ENCODE data around the gene TIMM21. TPM values are rescaled to one million over a fixed set of nuclear protein-coding genes. Genes with fewer than 3 reads are reported as not detected.

Gene TIMM21
- total and polyA plus RNA-seq, 2 of the 13 experiments (the other 11 are each of a cell fraction or from before 2014, with no cell fraction given), result 29.6 to 62.3 TPM

GRCh38 chr18:74137920-74138538 is 10.3 kb upstream of the TIMM21 start (continued):
- TF ChIP-seq ZFP82 (CRISPR knock-in tag; IDR thresholded peaks at IDR 0.05; ENCODE audit: borderline replicate concordance) (no peak), HES4 (CRISPR knock-in tag; IDR thresholded peaks at IDR 0.05; ENCODE audit: borderline replicate concordance) (no peak), ELF4 (CRISPR knock-in tag; IDR thresholded peaks at IDR 0.05; ENCODE audit: borderline replicate concordance) (no peak)
- TF ChIP-seq, protein P1, sequence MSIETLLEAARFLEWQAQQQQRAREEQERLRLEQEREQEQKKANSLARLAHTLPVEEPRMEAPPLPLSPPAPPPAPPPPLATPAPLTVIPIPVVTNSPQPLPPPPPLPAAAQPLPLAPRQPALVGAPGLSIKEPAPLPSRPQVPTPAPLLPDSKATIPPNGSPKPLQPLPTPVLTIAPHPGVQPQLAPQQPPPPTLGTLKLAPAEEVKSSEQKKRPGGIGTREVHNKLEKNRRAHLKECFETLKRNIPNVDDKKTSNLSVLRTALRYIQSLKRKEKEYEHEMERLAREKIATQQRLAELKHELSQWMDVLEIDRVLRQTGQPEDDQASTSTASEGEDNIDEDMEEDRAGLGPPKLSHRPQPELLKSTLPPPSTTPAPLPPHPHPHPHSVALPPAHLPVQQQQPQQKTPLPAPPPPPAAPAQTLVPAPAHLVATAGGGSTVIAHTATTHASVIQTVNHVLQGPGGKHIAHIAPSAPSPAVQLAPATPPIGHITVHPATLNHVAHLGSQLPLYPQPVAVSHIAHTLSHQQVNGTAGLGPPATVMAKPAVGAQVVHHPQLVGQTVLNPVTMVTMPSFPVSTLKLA (IDR thresholded peaks at IDR 0.05), result no peak

- CTCF ChIA-PET (ENCODE audit: low intra/inter-chr PET ratio, low total read pairs), result no interaction called here
- ATAC-seq, result no peak
- no peak for FAIRE-seq
- in situ Hi-C loops (cut with HindIII; ENCODE audit: extremely low pct_ligation_motif_present, low pct_unique_long_range_greater_than_20kb) (no loop called here), intact Hi-C loops (cut with micrococcal nuclease; ENCODE audit: unreplicated experiment) (no loop called here)
- POLR2A ChIA-PET, result no interaction called here
- Histone ChIP-seq H3K79me2 (ENCODE audit: insufficient read depth, low read length) (no peaks in the 10 kb centered on the region), H3K27ac (ENCODE audit: extremely low read length, insufficient read depth, low read length) (no peak overlapping the region), H3K4me1 (ENCODE audit: insufficient read depth, low read length) (no peaks in the 10 kb centered on the region), H3K9ac (ENCODE audit: insufficient read depth, low read depth, low read length) (no peak overlapping the region), H4K20me1 (ENCODE audit: insufficient read depth, low read length) (no peaks in the 10 kb centered on the region), H3K4me3 (replicated peaks in 1 of 3; ENCODE audit: insufficient read depth in 1 of 3, low read depth in 2 of 3, low read length in 3 of 3) (no peak overlapping the region), H2AFZ (ENCODE audit: low read length) (no peak overlapping the region), H3K9me3 (ENCODE audit: low read length) (no peaks in the 10 kb centered on the region), H3K4me2 (ENCODE audit: low read depth, low read length) (no peak overlapping the region), H3K36me3 (replicated peaks in 1 of 2; ENCODE audit: control insufficient read depth in 1 of 2, insufficient read depth in 2 of 2, low read length in 2 of 2) (no peaks in the 10 kb centered on the region), H3K27me3 (ENCODE audit: control insufficient read depth in 1 of 2, insufficient read depth in 2 of 2, low read length in 2 of 2) (peaks cover 4 to 40% of the 10 kb centered on the region in 2 experiments; a peak in 4 of 5 replicates)
- TF ChIP-seq ARID2 (CRISPR knock-in tag; IDR thresholded peaks at IDR 0.05; ENCODE audit: borderline replicate concordance), result no peak
- no peak for TF ChIP-seq CAMTA2 (CRISPR knock-in tag; IDR thresholded peaks at IDR 0.05; ENCODE audit: borderline replicate concordance)
- no peak for TF ChIP-seq MAFK (conservative IDR thresholded peaks at IDR 0.05 in 1 of 2, IDR thresholded peaks at IDR 0.05 in 1 of 2; ENCODE audit: low read length in 2 of 2)
- no peak for TF ChIP-seq ZNF713 (CRISPR knock-in tag; IDR thresholded peaks at IDR 0.05)
- TF ChIP-seq HDAC2 (CRISPR knock-in tag; IDR thresholded peaks at IDR 0.05), result no peak
- no peak for TF ChIP-seq DMAP1 (CRISPR knock-in tag; IDR thresholded peaks at IDR 0.05)
- no peak for TF ChIP-seq ZNF674 (CRISPR knock-in tag; IDR thresholded peaks at IDR 0.05; ENCODE audit: low read depth)
- TF ChIP-seq GLI4 (CRISPR knock-in tag; IDR thresholded peaks at IDR 0.05; ENCODE audit: borderline replicate concordance), result no peak
- no peak for TF ChIP-seq KDM2A (CRISPR knock-in tag; IDR thresholded peaks at IDR 0.05; ENCODE audit: borderline replicate concordance, low read depth)
- no peak for TF ChIP-seq REL (CRISPR knock-in tag; conservative IDR thresholded peaks at IDR 0.05)
- TF ChIP-seq, protein P2, sequence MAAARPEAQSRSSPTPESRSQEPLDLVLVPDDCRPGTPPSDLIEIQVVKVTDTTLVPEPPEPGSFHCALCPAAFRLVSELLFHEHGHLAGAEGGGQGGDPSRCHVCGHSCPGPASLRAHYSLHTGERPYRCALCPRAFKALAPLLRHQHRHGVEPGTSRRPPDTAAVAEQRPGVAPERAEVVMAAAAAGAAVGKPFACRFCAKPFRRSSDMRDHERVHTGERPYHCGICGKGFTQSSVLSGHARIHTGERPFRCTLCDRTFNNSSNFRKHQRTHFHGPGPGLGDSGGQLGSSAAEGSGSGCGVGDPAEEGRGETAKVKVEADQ (CRISPR knock-in tag; IDR thresholded peaks at IDR 0.05; ENCODE audit: borderline replicate concordance), result no peak
- TF ChIP-seq TOPORS (CRISPR knock-in tag; IDR thresholded peaks at IDR 0.05), result no peak
- 0% methylated on average over 2 of the region's 2 CpGs for WGBS (ENCODE audit: low lambda C conversion rate)
- BruUV-seq (replicated peaks), result no TSS peak
- no peak for DNase-seq (ENCODE audit: low spot score)
Measured at GRCh38 chr18:74139411-74139810, 8.9 kb upstream of the TIMM21 start.

Data from HepG2 (cell line).